HEK293 (cell line): ENCODE results near the gene SART3.

Source experiments
- GFI1B ChIP-seq: fragments of 450-650 bp; formaldehyde crosslinking; IDR thresholded peaks from 2 replicates; pipeline ENCODE4 v1.5.1; 2016; ENCODE audit warnings: missing biosample characterization, missing genetic modification characterization
- GLIS1 ChIP-seq: fragments of 450-650 bp; formaldehyde crosslinking; IDR thresholded peaks from 2 replicates; pipeline ENCODE4 v1.5.1; 2016; ENCODE audit warnings: missing biosample characterization, missing genetic modification characterization
- HOXC10 ChIP-seq: sonication (generic); formaldehyde crosslinking; IDR thresholded peaks from 2 replicates; pipeline ENCODE4 v1.8.1; 2023; ENCODE audit warnings: mild to moderate bottlenecking, missing genetic modification reagents
- HOXD13 ChIP-seq: sonication (generic); formaldehyde crosslinking; IDR thresholded peaks from 2 replicates; pipeline ENCODE4 v1.8.0; 2022; ENCODE audit warnings: missing genetic modification reagents, borderline replicate concordance
- KLF1 ChIP-seq: fragments of 450-650 bp; formaldehyde crosslinking; IDR thresholded peaks from 2 replicates; pipeline ENCODE4 v1.5.1; 2016; ENCODE audit warnings: missing biosample characterization, missing genetic modification characterization
- KLF10 ChIP-seq: fragments of 450-650 bp; IDR thresholded peaks from 2 replicates; pipeline ENCODE4 v1.5.1; 2018; ENCODE audit warnings: missing biosample characterization, mild to moderate bottlenecking, missing genetic modification characterization
- SALL2 ChIP-seq: fragments of 450-650 bp; formaldehyde crosslinking; IDR thresholded peaks from 2 replicates; pipeline ENCODE4 v1.5.0; 2017; ENCODE audit warnings: missing biosample characterization, mild to moderate bottlenecking, missing genetic modification characterization, borderline replicate concordance
- SP2 ChIP-seq: fragments of 450-650 bp; formaldehyde crosslinking; IDR thresholded peaks from 2 replicates; pipeline ENCODE4 v1.5.1; 2016; ENCODE audit warnings: missing biosample characterization, missing genetic modification characterization
- ZBTB20 ChIP-seq: fragments of 450-650 bp; formaldehyde crosslinking; IDR thresholded peaks from 2 replicates; pipeline ENCODE4 v1.5.1; 2016; ENCODE audit warnings: missing biosample characterization, missing genetic modification characterization
- ZBTB8A ChIP-seq: fragments of 450-650 bp; formaldehyde crosslinking; IDR thresholded peaks from 2 replicates; pipeline ENCODE4 v1.5.1; 2016; ENCODE audit warnings: missing biosample characterization, missing genetic modification characterization
- ZNF112 ChIP-seq: fragments of 450-650 bp; formaldehyde crosslinking; IDR thresholded peaks from 2 replicates; pipeline ENCODE4 v1.5.0; 2017; ENCODE audit warnings: missing biosample characterization, missing genetic modification characterization
- ZNF121 ChIP-seq: fragments of 450-650 bp; formaldehyde crosslinking; IDR thresholded peaks from 2 replicates; pipeline ENCODE4 v1.5.1; 2016; ENCODE audit warnings: missing biosample characterization, missing genetic modification characterization
- ZNF140 ChIP-seq: fragments of 450-650 bp; formaldehyde crosslinking; IDR thresholded peaks from 2 replicates; pipeline ENCODE4 v1.5.1; 2016; ENCODE audit warnings: missing biosample characterization, missing genetic modification characterization
- ZNF202 ChIP-seq: fragments of 450-650 bp; formaldehyde crosslinking; IDR thresholded peaks from 2 replicates; pipeline ENCODE4 v1.5.1; 2016; ENCODE audit warnings: missing biosample characterization, missing genetic modification characterization, borderline replicate concordance
- ZNF214 ChIP-seq: fragments of 450-650 bp; formaldehyde crosslinking; IDR thresholded peaks from 2 replicates; pipeline ENCODE4 v1.5.1; 2017; ENCODE audit warnings: missing biosample characterization, mild to moderate bottlenecking, missing genetic modification characterization, borderline replicate concordance
- ZNF221 ChIP-seq: fragments of 450-650 bp; formaldehyde crosslinking; IDR thresholded peaks from 2 replicates; pipeline ENCODE4 v1.5.1; 2017; ENCODE audit warnings: missing biosample characterization, missing genetic modification characterization, borderline replicate concordance
- ZNF274 ChIP-seq, 2 experiments: fragments of 200-500 bp in 1 of 2; fragments of 450-650 bp in 1 of 2; sonication (Bioruptor generic) in 1 of 2; formaldehyde crosslinking in 1 of 2; IDR thresholded peaks; 2 replicates each; pipeline versions ENCODE4 v1.5.1 to v1.6.1; 2014 to 2016; ENCODE audit warnings: borderline replicate concordance in 1 of 2, inconsistent platforms in 1 of 2, low read length in 1 of 2, missing biosample characterization in 1 of 2, missing genetic modification characterization in 1 of 2
- ZNF292 ChIP-seq: fragments of 450-650 bp; formaldehyde crosslinking; IDR thresholded peaks from 2 replicates; pipeline ENCODE4 v1.5.1; 2016; ENCODE audit warnings: low read depth, missing biosample characterization, missing genetic modification characterization, borderline replicate concordance
- ZNF335 ChIP-seq: fragments of 450-650 bp; formaldehyde crosslinking; conservative IDR thresholded peaks from 2 replicates; pipeline ENCODE4 v1.5.1; 2016; ENCODE audit warnings: missing biosample characterization, missing genetic modification characterization
- ZNF354C ChIP-seq: fragments of 450-650 bp; formaldehyde crosslinking; IDR thresholded peaks from 2 replicates; pipeline ENCODE4 v1.5.1; 2016; ENCODE audit warnings: missing biosample characterization, missing genetic modification characterization, low read depth, borderline replicate concordance
- ZNF37A ChIP-seq: fragments of 450-650 bp; IDR thresholded peaks from 2 replicates; pipeline ENCODE4 v1.5.1; 2018; ENCODE audit warnings: missing biosample characterization, missing genetic modification characterization
- ZNF391 ChIP-seq: fragments of 450-650 bp; formaldehyde crosslinking; IDR thresholded peaks from 2 replicates; pipeline ENCODE4 v1.5.1; 2016; ENCODE audit warnings: low read depth, missing biosample characterization, missing genetic modification characterization, borderline replicate concordance
- ZNF404 ChIP-seq: fragments of 450-650 bp; formaldehyde crosslinking; IDR thresholded peaks from 2 replicates; pipeline ENCODE4 v1.5.1; 2017; ENCODE audit warnings: missing biosample characterization, missing genetic modification characterization
- ZNF701 ChIP-seq: fragments of 450-650 bp; formaldehyde crosslinking; IDR thresholded peaks from 2 replicates; pipeline ENCODE4 v1.5.1; 2016; ENCODE audit warnings: missing biosample characterization, missing genetic modification characterization
- ZNF776 ChIP-seq: fragments of 450-650 bp; formaldehyde crosslinking; IDR thresholded peaks from 2 replicates; pipeline ENCODE4 v1.5.0; 2017; ENCODE audit warnings: missing biosample characterization, missing genetic modification characterization, borderline replicate concordance
- TF ChIP-seq, protein P1 (sequence below): fragments of 450-650 bp; formaldehyde crosslinking; IDR thresholded peaks from 2 replicates; pipeline ENCODE4 v1.5.1; 2017; ENCODE audit warnings: missing biosample characterization, missing genetic modification characterization
- TF ChIP-seq, protein P2 (sequence below): fragments of 450-650 bp; formaldehyde crosslinking; optimal IDR thresholded peaks from 2 replicates; pipeline ENCODE3; 2016; ENCODE audit warnings: missing biosample characterization, mild to moderate bottlenecking, missing genetic modification characterization
- TF ChIP-seq, protein P3 (sequence below): fragments of 450-650 bp; formaldehyde crosslinking; IDR thresholded peaks from 2 replicates; pipeline ENCODE4 v1.5.1; 2016; ENCODE audit warnings: missing biosample characterization, missing genetic modification characterization
- TF ChIP-seq, protein P4 (sequence below): fragments of 450-650 bp; formaldehyde crosslinking; IDR thresholded peaks from 2 replicates; pipeline ENCODE4 v1.5.1; 2016; ENCODE audit warnings: missing biosample characterization, missing genetic modification characterization
- TF ChIP-seq, protein P5 (sequence below): fragments of 450-650 bp; formaldehyde crosslinking; IDR thresholded peaks from 2 replicates; pipeline ENCODE4 v1.5.1; 2016; ENCODE audit warnings: missing biosample characterization, missing genetic modification characterization

The SART3 gene

DNA sequence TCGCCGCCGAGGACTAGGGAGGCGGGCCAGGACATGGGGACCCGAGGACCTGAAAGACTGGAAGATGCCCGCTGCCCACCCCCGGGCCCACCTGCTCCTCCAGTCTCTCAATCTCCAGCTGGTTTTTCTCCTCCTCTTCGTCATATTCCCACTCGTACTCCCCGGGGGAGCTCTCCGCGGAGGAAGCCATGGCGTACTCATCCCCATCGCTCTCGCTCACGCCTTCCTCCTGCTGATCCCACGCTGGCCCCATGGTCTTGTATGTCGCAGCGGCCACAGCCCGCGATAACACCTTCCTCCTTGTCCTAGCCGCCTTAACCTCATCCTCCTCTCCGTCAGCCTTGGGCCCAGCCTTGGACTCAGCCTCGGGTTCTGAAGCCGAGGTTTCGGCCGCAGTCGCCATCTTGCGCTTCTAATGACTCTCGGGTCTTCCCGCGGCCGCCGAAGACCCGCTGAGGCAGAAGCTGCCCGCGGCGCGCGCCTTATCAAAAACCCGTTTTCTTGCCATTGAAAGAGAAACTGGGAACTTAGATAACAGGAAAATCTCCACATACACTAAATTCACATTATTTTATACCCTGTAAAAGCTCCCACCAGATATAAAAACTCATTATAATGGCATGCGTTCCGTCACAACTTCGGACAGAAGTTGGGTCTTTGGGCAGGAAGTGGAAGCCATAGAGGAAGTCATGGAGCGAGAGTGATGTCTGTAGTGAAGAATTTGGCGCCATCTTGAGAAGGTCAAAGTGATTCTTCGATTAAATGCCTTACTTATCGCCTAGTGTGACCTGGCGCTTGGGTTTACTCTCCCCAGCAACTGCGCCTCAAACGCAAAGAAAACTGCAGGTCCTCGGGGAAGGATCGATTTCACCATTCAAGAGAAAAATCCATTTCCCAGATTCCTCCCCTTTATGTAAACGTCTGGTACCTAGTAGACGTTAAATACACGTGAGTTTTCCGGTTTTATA lies at the start of gene SART3 (continued):
- TF ChIP-seq, protein P1, sequence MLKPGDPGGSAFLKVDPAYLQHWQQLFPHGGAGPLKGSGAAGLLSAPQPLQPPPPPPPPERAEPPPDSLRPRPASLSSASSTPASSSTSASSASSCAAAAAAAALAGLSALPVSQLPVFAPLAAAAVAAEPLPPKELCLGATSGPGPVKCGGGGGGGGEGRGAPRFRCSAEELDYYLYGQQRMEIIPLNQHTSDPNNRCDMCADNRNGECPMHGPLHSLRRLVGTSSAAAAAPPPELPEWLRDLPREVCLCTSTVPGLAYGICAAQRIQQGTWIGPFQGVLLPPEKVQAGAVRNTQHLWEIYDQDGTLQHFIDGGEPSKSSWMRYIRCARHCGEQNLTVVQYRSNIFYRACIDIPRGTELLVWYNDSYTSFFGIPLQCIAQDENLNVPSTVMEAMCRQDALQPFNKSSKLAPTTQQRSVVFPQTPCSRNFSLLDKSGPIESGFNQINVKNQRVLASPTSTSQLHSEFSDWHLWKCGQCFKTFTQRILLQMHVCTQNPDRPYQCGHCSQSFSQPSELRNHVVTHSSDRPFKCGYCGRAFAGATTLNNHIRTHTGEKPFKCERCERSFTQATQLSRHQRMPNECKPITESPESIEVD, result no peak
- no peak for TF ChIP-seq ZNF354C (tag by site-specific recombination)
- peak; percentile 35 for TF ChIP-seq KLF10 (tag by site-specific recombination)
- no peak; the same call in 1 of the 2 replicates for TF ChIP-seq ZBTB20 (tag by site-specific recombination)
- no peak for TF ChIP-seq ZNF274 (IDR thresholded peaks at IDR 0.05; ENCODE audit: low read length)
- TF ChIP-seq ZNF274 (tag by site-specific recombination; IDR thresholded peaks at IDR 0.05; ENCODE audit: borderline replicate concordance), result no peak
- no peak for TF ChIP-seq ZNF202 (tag by site-specific recombination)
- no peak for TF ChIP-seq ZNF37A (tag by site-specific recombination)
- no peak for TF ChIP-seq GFI1B (tag by site-specific recombination)
- TF ChIP-seq, protein P2, sequence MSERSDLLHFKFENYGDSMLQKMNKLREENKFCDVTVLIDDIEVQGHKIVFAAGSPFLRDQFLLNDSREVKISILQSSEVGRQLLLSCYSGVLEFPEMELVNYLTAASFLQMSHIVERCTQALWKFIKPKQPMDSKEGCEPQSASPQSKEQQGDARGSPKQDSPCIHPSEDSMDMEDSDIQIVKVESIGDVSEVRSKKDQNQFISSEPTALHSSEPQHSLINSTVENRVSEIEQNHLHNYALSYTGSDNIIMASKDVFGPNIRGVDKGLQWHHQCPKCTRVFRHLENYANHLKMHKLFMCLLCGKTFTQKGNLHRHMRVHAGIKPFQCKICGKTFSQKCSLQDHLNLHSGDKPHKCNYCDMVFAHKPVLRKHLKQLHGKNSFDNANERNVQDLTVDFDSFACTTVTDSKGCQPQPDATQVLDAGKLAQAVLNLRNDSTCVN (tag by site-specific recombination), result peak; percentile 45
- TF ChIP-seq, protein P3, sequence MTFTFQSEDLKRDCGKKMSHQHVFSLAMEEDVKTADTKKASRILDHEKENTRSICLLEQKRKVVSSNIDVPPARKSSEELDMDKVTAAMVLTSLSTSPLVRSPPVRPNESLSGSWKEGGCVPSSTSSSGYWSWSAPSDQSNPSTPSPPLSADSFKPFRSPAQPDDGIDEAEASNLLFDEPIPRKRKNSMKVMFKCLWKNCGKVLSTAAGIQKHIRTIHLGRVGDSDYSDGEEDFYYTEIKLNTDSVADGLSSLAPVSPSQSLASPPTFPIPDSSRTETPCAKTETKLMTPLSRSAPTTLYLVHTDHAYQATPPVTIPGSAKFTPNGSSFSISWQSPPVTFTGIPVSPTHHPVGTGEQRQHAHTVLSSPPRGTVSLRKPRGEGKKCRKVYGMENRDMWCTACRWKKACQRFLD, result no peak
- peak; percentile 14; the same call in 1 of the 2 replicates for TF ChIP-seq ZNF214 (tag by site-specific recombination)
- TF ChIP-seq ZNF292 (tag by site-specific recombination), result no peak
- TF ChIP-seq ZNF121 (tag by site-specific recombination), result no peak
- TF ChIP-seq, protein P4, sequence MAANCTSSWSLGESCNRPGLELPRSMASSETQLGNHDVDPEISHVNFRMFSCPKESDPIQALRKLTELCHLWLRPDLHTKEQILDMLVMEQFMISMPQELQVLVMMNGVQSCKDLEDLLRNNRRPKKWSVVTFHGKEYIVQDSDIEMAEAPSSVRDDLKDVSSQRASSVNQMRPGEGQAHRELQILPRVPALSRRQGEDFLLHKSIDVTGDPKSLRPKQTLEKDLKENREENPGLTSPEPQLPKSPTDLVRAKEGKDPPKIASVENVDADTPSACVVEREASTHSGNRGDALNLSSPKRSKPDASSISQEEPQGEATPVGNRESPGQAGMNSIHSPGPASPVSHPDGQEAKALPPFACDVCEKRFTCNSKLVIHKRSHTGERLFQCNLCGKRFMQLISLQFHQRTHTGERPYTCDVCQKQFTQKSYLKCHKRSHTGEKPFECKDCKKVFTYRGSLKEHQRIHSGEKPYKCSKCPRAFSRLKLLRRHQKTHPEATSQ, result no peak
- TF ChIP-seq ZBTB8A, result peak; percentile 16; the same call in 1 of the 2 replicates
- no peak for TF ChIP-seq HOXC10 (CRISPR knock-in tag)
- no peak for TF ChIP-seq ZNF701
- TF ChIP-seq SALL2, result no peak
- peak; percentile 71 for TF ChIP-seq SP2 (tag by site-specific recombination)
- TF ChIP-seq KLF1 (tag by site-specific recombination), result no peak
- TF ChIP-seq, protein P5, sequence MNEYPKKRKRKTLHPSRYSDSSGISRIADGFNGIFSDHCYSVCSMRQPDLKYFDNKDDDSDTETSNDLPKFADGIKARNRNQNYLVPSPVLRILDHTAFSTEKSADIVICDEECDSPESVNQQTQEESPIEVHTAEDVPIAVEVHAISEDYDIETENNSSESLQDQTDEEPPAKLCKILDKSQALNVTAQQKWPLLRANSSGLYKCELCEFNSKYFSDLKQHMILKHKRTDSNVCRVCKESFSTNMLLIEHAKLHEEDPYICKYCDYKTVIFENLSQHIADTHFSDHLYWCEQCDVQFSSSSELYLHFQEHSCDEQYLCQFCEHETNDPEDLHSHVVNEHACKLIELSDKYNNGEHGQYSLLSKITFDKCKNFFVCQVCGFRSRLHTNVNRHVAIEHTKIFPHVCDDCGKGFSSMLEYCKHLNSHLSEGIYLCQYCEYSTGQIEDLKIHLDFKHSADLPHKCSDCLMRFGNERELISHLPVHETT (tag by site-specific recombination), result peak; percentile 83
- TF ChIP-seq HOXD13 (CRISPR knock-in tag), result no peak
- TF ChIP-seq GLIS1, result peak; percentile 56
- TF ChIP-seq ZNF391 (tag by site-specific recombination), result 0 out of 2 replicates have a peak, but pooled peaks have one; percentile 27
- no peak for TF ChIP-seq ZNF776 (tag by site-specific recombination)
- no peak for TF ChIP-seq ZNF404
- TF ChIP-seq ZNF335 (tag by site-specific recombination), result peak; percentile 100
- no peak for TF ChIP-seq ZNF140
- no peak for TF ChIP-seq ZNF112
- TF ChIP-seq ZNF221, result no peak
